ENCODE measurements around the gene STXBP6. TPM values are rescaled to one million over a fixed set of nuclear protein-coding genes. Genes with fewer than 3 reads are reported as not detected.

STXBP6 gene
- polyA plus RNA-seq, 1 donor from 2014 or later, result 14.6 TPM

- TF ChIP-seq EP300 (conservative IDR thresholded peaks at IDR 0.05; ENCODE audit: poor library complexity, severe bottlenecking) (no peak), TAF1 (IDR thresholded peaks at IDR 0.05; ENCODE audit: low read depth) (no peak), REST (IDR thresholded peaks at IDR 0.05; ENCODE audit: borderline replicate concordance) (no peak), EZH2 (IDR thresholded peaks at IDR 0.05; ENCODE audit: borderline replicate concordance, insufficient read depth, low read length, poor library complexity, severe bottlenecking) (no peak), SMC3 (conservative IDR thresholded peaks at IDR 0.05; ENCODE audit: poor library complexity) (no peak), MXI1 (conservative IDR thresholded peaks at IDR 0.05; ENCODE audit: poor library complexity, severe bottlenecking) (no peak), POLR2AphosphoS5 (IDR thresholded peaks at IDR 0.05) (no peak), RAD21 (conservative IDR thresholded peaks at IDR 0.05) (no peak), CTCF (IDR thresholded peaks at IDR 0.05; ENCODE audit: poor library complexity, severe bottlenecking) (no peak)
These were observed 35.5 kb downstream of the STXBP6 start for GRCh38 chr14:25014440-25014839.

GRCh38 chr14:25011095-25011494 is 38.9 kb downstream of the STXBP6 start:
- no peaks in the 10 kb centered on the region for H4K20me1 ChIP-seq (ENCODE audit: insufficient read depth)
- no peak overlapping the region for H3K4me3 ChIP-seq (ENCODE audit: low read length)
- H3K9ac ChIP-seq (ENCODE audit: low read length), result no peak overlapping the region
- H3K27ac ChIP-seq (ENCODE audit: low read length), result peak overlapping the region; percentile 62
- no peaks in the 10 kb centered on the region for H3K27me3 ChIP-seq (ENCODE audit: insufficient read depth, low read depth, low read length)
- no peak overlapping the region for H3K4me2 ChIP-seq (ENCODE audit: low read length)
- H2AFZ ChIP-seq (ENCODE audit: low read depth, low read length), result no peak overlapping the region
- no peaks in the 10 kb centered on the region for H3K9me3 ChIP-seq (ENCODE audit: low read length)
- H3K79me2 ChIP-seq (replicated peaks; ENCODE audit: insufficient read depth, low read length), result no peaks in the 10 kb centered on the region
- no peaks in the 10 kb centered on the region for H3K36me3 ChIP-seq (ENCODE audit: insufficient read depth, low read length)
- TF ChIP-seq POLR2AphosphoS5 (IDR thresholded peaks at IDR 0.05), result peak; percentile 82
- TF ChIP-seq TAF1 (IDR thresholded peaks at IDR 0.05; ENCODE audit: low read depth), result no peak
- no peak for TF ChIP-seq RAD21 (conservative IDR thresholded peaks at IDR 0.05)
- peak; percentile 96 for TF ChIP-seq EP300 (conservative IDR thresholded peaks at IDR 0.05; ENCODE audit: poor library complexity, severe bottlenecking)
- TF ChIP-seq MXI1 (conservative IDR thresholded peaks at IDR 0.05; ENCODE audit: poor library complexity, severe bottlenecking), result no peak
- TF ChIP-seq CTCF (IDR thresholded peaks at IDR 0.05; ENCODE audit: poor library complexity, severe bottlenecking), result no peak
- no peak for TF ChIP-seq SMC3 (conservative IDR thresholded peaks at IDR 0.05; ENCODE audit: poor library complexity)
- no peak for TF ChIP-seq EZH2 (IDR thresholded peaks at IDR 0.05; ENCODE audit: borderline replicate concordance, insufficient read depth, low read length, poor library complexity, severe bottlenecking)
- peak; percentile 97 for TF ChIP-seq REST (IDR thresholded peaks at IDR 0.05; ENCODE audit: borderline replicate concordance)
- H3F3A ChIP-seq (ENCODE audit: insufficient read depth, low read length, poor library complexity, severe bottlenecking), result no peaks in the 10 kb centered on the region
- no peaks in the 10 kb centered on the region for H3K9me2 ChIP-seq (ENCODE audit: insufficient read depth, low read length)

More at GRCh38 chr14:25014440-25014839, 35.5 kb downstream of the STXBP6 start:
- Histone ChIP-seq H3K27ac (ENCODE audit: low read length) (no peak overlapping the region), H3K4me3 (ENCODE audit: low read length) (no peak overlapping the region), H4K20me1 (ENCODE audit: insufficient read depth) (no peaks in the 10 kb centered on the region), H3K9me2 (ENCODE audit: insufficient read depth, low read length) (no peaks in the 10 kb centered on the region), H2AFZ (ENCODE audit: low read depth, low read length) (no peak overlapping the region), H3K4me2 (ENCODE audit: low read length) (no peak overlapping the region), H3F3A (ENCODE audit: insufficient read depth, low read length, poor library complexity, severe bottlenecking) (no peaks in the 10 kb centered on the region), H3K9me3 (ENCODE audit: low read length) (no peaks in the 10 kb centered on the region), H3K36me3 (ENCODE audit: insufficient read depth, low read length) (no peaks in the 10 kb centered on the region), H3K79me2 (replicated peaks; ENCODE audit: insufficient read depth, low read length) (no peaks in the 10 kb centered on the region), H3K27me3 (ENCODE audit: insufficient read depth, low read depth, low read length) (no peaks in the 10 kb centered on the region), H3K9ac (ENCODE audit: low read length) (no peak overlapping the region)

Measured in neural cell (in vitro differentiated cells).